ENCODE measurements around the gene TMEM233. TPM values are rescaled to one million over a fixed set of nuclear protein-coding genes. Genes with fewer than 3 reads are reported as not detected.
A peak's percentile ranks its signal among the peaks of the same experiment; 100 is the strongest.

The TMEM233 gene
- total RNA-seq, 8 experiments from 2014 or later: 0.09 to 5.2 (median 0.28) TPM

GRCh38 chr12:119679081-119679480 is 85.5 kb downstream of the TMEM233 start:
- in situ Hi-C loops (cut with MboI; ENCODE audit: low pct_unique_long_range_greater_than_20kb in 2 of 9, low sequenced_read_pairs in 9 of 9, unreplicated experiment in 9 of 9): loop anchor here in 1 of 9 experiments (25.0 kb wide), 1 partner anchor 233 kb away; no protein-coding TSS in a partner anchor
- no peak for ATAC-seq (replicated peaks in 6 of 8)

GRCh38 chr12:119679490-119679889 is 85.9 kb downstream of the TMEM233 start:
- Histone ChIP-seq H3K27ac (no peak overlapping the region), H3K4me3 (no peak overlapping the region), H3K4me1 (replicated peaks in 1 of 2) (no peaks in the 10 kb centered on the region)
- in situ Hi-C loops (cut with MboI; ENCODE audit: low pct_unique_long_range_greater_than_20kb in 2 of 9, low sequenced_read_pairs in 9 of 9, unreplicated experiment in 9 of 9): loop anchor here in 1 of 9 experiments (25.0 kb wide), 1 partner anchor 233 kb away; no protein-coding TSS in a partner anchor
- ATAC-seq (replicated peaks in 6 of 8): no peak
- WGBS, 10 experiments: 50 to 100% (median 91%) methylated on average over 1 to 10 of the region's 10 CpGs; no CpG with 5 or more reads in 2 of the 10 experiments

More at GRCh38 chr12:119679081-119679480, 85.5 kb downstream of the TMEM233 start:
- H3K4me1 ChIP-seq (replicated peaks in 1 of 2): no peaks in the 10 kb centered on the region
- no peak overlapping the region for H3K4me3 ChIP-seq
- no peak overlapping the region for H3K27ac ChIP-seq
- 80 to 100% (median 86%) methylated on average over 1 to 5 of the region's 5 CpGs; no CpG with 5 or more reads in 1 of the 10 experiments for WGBS, 10 experiments

- Histone ChIP-seq H3K4me3 (no peak overlapping the region), H3K4me1 (replicated peaks in 1 of 2) (no peaks in the 10 kb centered on the region), H3K27ac (no peak overlapping the region)
- WGBS, 10 experiments: 73 to 100% (median 94%) methylated on average over 3 to 8 of the region's 8 CpGs; no CpG with 5 or more reads in 4 of the 10 experiments
- ATAC-seq (replicated peaks in 6 of 8): no peak
- in situ Hi-C loops (cut with MboI; ENCODE audit: low pct_unique_long_range_greater_than_20kb in 2 of 9, low sequenced_read_pairs in 9 of 9, unreplicated experiment in 9 of 9): loop anchor here in 1 of 9 experiments (25.0 kb wide), 1 partner anchor 231 kb away; no protein-coding TSS in a partner anchor
These were observed 87.5 kb downstream of the TMEM233 start for GRCh38 chr12:119681111-119681510.

GRCh38 chr12:119681728-119682638 is 88.4 kb downstream of the TMEM233 start:
- Histone ChIP-seq H3K4me3 (no peak overlapping the region), H3K27ac (no peak overlapping the region), H3K4me1 (replicated peaks in 1 of 2) (no peaks in the 10 kb centered on the region)
- 55 to 92% (median 75%) methylated on average over 1 to 7 of the region's 9 CpGs; no CpG with 5 or more reads in 1 of the 10 experiments for WGBS, 10 experiments
- in situ Hi-C loops (cut with MboI; ENCODE audit: low pct_unique_long_range_greater_than_20kb in 2 of 9, low sequenced_read_pairs in 9 of 9, unreplicated experiment in 9 of 9): loop anchor here in 1 of 9 experiments (25.0 kb wide), 1 partner anchor 230 kb away; no protein-coding TSS in a partner anchor
- ATAC-seq (replicated peaks in 6 of 8): peak in 1 of 8 experiments; percentile 24

GRCh38 chr12:119682639-119683252 is 89.2 kb downstream of the TMEM233 start:
- ATAC-seq (replicated peaks in 6 of 8): peak in 1 of 8 experiments; percentile 20
- no peak overlapping the region for H3K4me3 ChIP-seq
- WGBS, 10 experiments: 23 to 96% (median 81%) methylated on average over 2 to 3 of the region's 3 CpGs; no CpG with 5 or more reads in 2 of the 10 experiments
- H3K27ac ChIP-seq: no peak overlapping the region
- H3K4me1 ChIP-seq (replicated peaks in 1 of 2): no peaks in the 10 kb centered on the region
- in situ Hi-C loops (cut with MboI; ENCODE audit: low pct_unique_long_range_greater_than_20kb in 2 of 9, low sequenced_read_pairs in 9 of 9, unreplicated experiment in 9 of 9): loop anchor here in 1 of 9 experiments (25.0 kb wide), 1 partner anchor 230 kb away; no protein-coding TSS in a partner anchor

GRCh38 chr12:119683413-119683812 is 89.8 kb downstream of the TMEM233 start:
- H3K4me3 ChIP-seq: no peak overlapping the region
- in situ Hi-C loops (cut with MboI; ENCODE audit: low pct_unique_long_range_greater_than_20kb in 2 of 9, low sequenced_read_pairs in 9 of 9, unreplicated experiment in 9 of 9): loop anchor here in 1 of 9 experiments (25.0 kb wide), 1 partner anchor 229 kb away; no protein-coding TSS in a partner anchor
- no peak overlapping the region for H3K27ac ChIP-seq
- 29 to 95% (median 90%) methylated on average over 1 to 6 of the region's 6 CpGs; no CpG with 5 or more reads in 3 of the 10 experiments for WGBS, 10 experiments
- no peaks in the 10 kb centered on the region for H3K4me1 ChIP-seq (replicated peaks in 1 of 2)
- peak in 1 of 8 experiments; percentile 15 for ATAC-seq (replicated peaks in 6 of 8)

GRCh38 chr12:119683816-119684215 is 90.2 kb downstream of the TMEM233 start:
- Histone ChIP-seq H3K4me1 (replicated peaks in 1 of 2) (no peaks in the 10 kb centered on the region), H3K4me3 (no peak overlapping the region), H3K27ac (no peak overlapping the region)
- in situ Hi-C loops (cut with MboI; ENCODE audit: low pct_unique_long_range_greater_than_20kb in 2 of 9, low sequenced_read_pairs in 9 of 9, unreplicated experiment in 9 of 9): loop anchor here in 1 of 9 experiments (25.0 kb wide), 1 partner anchor 228 kb away; no protein-coding TSS in a partner anchor
- ATAC-seq (replicated peaks in 6 of 8): no peak
- WGBS, 10 experiments: 40 to 100% (median 86%) methylated on average over 1 to 3 of the region's 3 CpGs; no CpG with 5 or more reads in 2 of the 10 experiments

- H3K4me1 ChIP-seq (replicated peaks in 1 of 2): no peaks in the 10 kb centered on the region
- H3K27ac ChIP-seq: no peak overlapping the region
- in situ Hi-C loops (cut with MboI; ENCODE audit: low pct_unique_long_range_greater_than_20kb in 2 of 9, low sequenced_read_pairs in 9 of 9, unreplicated experiment in 9 of 9): loop anchor here in 1 of 9 experiments (25.0 kb wide), 1 partner anchor 227 kb away; no protein-coding TSS in a partner anchor
- H3K4me3 ChIP-seq: no peak overlapping the region
- 27 to 90% (median 71%) methylated on average over 2 to 10 of the region's 10 CpGs for WGBS, 10 experiments
- no peak for ATAC-seq (replicated peaks in 6 of 8)
These were observed 91.3 kb downstream of the TMEM233 start for GRCh38 chr12:119684711-119685369.

- in situ Hi-C loops (cut with MboI; ENCODE audit: low pct_unique_long_range_greater_than_20kb in 2 of 9, low sequenced_read_pairs in 9 of 9, unreplicated experiment in 9 of 9): loop anchor here in 1 of 9 experiments (25.0 kb wide), 1 partner anchor 227 kb away; no protein-coding TSS in a partner anchor
- Histone ChIP-seq H3K4me1 (replicated peaks in 1 of 2) (no peaks in the 10 kb centered on the region), H3K4me3 (no peak overlapping the region), H3K27ac (no peak overlapping the region)
- ATAC-seq (replicated peaks in 6 of 8): no peak
- 33 to 100% (median 82%) methylated on average over 1 to 4 of the region's 4 CpGs for WGBS, 10 experiments
These were observed 91.8 kb downstream of the TMEM233 start for GRCh38 chr12:119685375-119685774.

GRCh38 chr12:119686355-119686754 is 92.8 kb downstream of the TMEM233 start:
- 73 to 100% (median 88%) methylated on average over 1 to 11 of the region's 12 CpGs; no CpG with 5 or more reads in 3 of the 10 experiments for WGBS, 10 experiments
- no peak for ATAC-seq (replicated peaks in 6 of 8)
- H3K4me1 ChIP-seq (replicated peaks in 1 of 2): no peaks in the 10 kb centered on the region
- no peak overlapping the region for H3K4me3 ChIP-seq
- in situ Hi-C loops (cut with MboI; ENCODE audit: low pct_unique_long_range_greater_than_20kb in 2 of 9, low sequenced_read_pairs in 9 of 9, unreplicated experiment in 9 of 9): loop anchor here in 1 of 9 experiments (25.0 kb wide), 1 partner anchor 226 kb away; no protein-coding TSS in a partner anchor
- H3K27ac ChIP-seq: no peak overlapping the region

GRCh38 chr12:119686776-119687175 is 93.2 kb downstream of the TMEM233 start:
- Histone ChIP-seq H3K4me1 (replicated peaks in 1 of 2) (no peaks in the 10 kb centered on the region), H3K4me3 (no peak overlapping the region), H3K27ac (no peak overlapping the region)
- no peak for ATAC-seq (replicated peaks in 6 of 8)
- in situ Hi-C loops (cut with MboI; ENCODE audit: low pct_unique_long_range_greater_than_20kb in 2 of 9, low sequenced_read_pairs in 9 of 9, unreplicated experiment in 9 of 9): loop anchor here in 1 of 9 experiments (25.0 kb wide), 1 partner anchor 226 kb away; no protein-coding TSS in a partner anchor
- 87 to 100% (median 95%) methylated on average over 2 to 11 of the region's 13 CpGs; no CpG with 5 or more reads in 4 of the 10 experiments for WGBS, 10 experiments

GRCh38 chr12:119687406-119687805 is 93.8 kb downstream of the TMEM233 start:
- 78 to 100% (median 90%) methylated on average over 1 to 11 of the region's 14 CpGs for WGBS, 10 experiments

More at GRCh38 chr12:119687406-119687805, 93.8 kb downstream of the TMEM233 start:
- in situ Hi-C loops (cut with MboI; ENCODE audit: low pct_unique_long_range_greater_than_20kb in 2 of 9, low sequenced_read_pairs in 9 of 9, unreplicated experiment in 9 of 9): loop anchor here in 1 of 9 experiments (25.0 kb wide), 1 partner anchor 225 kb away; no protein-coding TSS in a partner anchor
- Histone ChIP-seq H3K27ac (no peak overlapping the region), H3K4me1 (replicated peaks in 1 of 2) (no peaks in the 10 kb centered on the region), H3K4me3 (no peak overlapping the region)
- ATAC-seq (replicated peaks in 6 of 8): no peak

Data from motor neuron (in vitro differentiated cells).